CD14-positive monocyte (primary cell): Measurements from ENCODE around the gene SSBP2. TPM values are rescaled to one million over a fixed set of nuclear protein-coding genes. Genes with fewer than 3 reads are reported as not detected.

Source experiments
- DNase-seq, 3 donors: peaks; one replicate each; pipeline ENCODE4 v3.0.0-alpha.2; 2011 to 2022
- H2AFZ ChIP-seq: 2 replicates; pipeline ENCODE4 v1.6.0; 2012; ENCODE audit warnings: mild to moderate bottlenecking, low read depth, low read length, inconsistent platforms; ENCODE audit not compliant: insufficient read depth, poor library complexity, severe bottlenecking
- H3K27ac ChIP-seq, 2 donors: 1 replicate in 1 of 2; 2 replicates in 1 of 2; pipeline ENCODE4 v1.5.1; 2012 to 2013; ENCODE audit warnings: low read length in 2 of 2, control low read depth in 1 of 2, inconsistent platforms in 1 of 2, low read depth in 1 of 2, mild to moderate bottlenecking in 1 of 2
- H3K27me3 ChIP-seq, 2 donors: one replicate each; pipeline versions ENCODE4 v1.6.0 to v1.6.1; 2011 to 2013; ENCODE audit warnings: low read length in 2 of 2; ENCODE audit not compliant: control insufficient read depth in 2 of 2, insufficient read depth in 2 of 2
- H3K36me3 ChIP-seq, 2 donors: replicated peaks in 1 of 2; 1 replicate in 1 of 2; 2 replicates in 1 of 2; pipeline versions ENCODE4 v1.5.1 to v1.6.1; 2012 to 2013; ENCODE audit warnings: low read length in 2 of 2, control low read depth in 1 of 2, inconsistent platforms in 1 of 2, mild to moderate bottlenecking in 1 of 2; ENCODE audit not compliant: insufficient read depth in 2 of 2, control insufficient read depth in 1 of 2
- H3K4me1 ChIP-seq, 2 donors: 1 replicate in 1 of 2; 2 replicates in 1 of 2; pipeline versions ENCODE4 v1.5.1 to v1.6.1; 2012 to 2013; ENCODE audit warnings: low read length in 2 of 2, control low read depth in 1 of 2, inconsistent platforms in 1 of 2, mild to moderate bottlenecking in 1 of 2, moderate library complexity in 1 of 2; ENCODE audit not compliant: insufficient read depth in 2 of 2, control insufficient read depth in 1 of 2
- H3K4me2 ChIP-seq: replicated peaks from 2 replicates; pipeline ENCODE3; 2012; ENCODE audit warnings: low read length, moderate library complexity, mild to moderate bottlenecking; ENCODE audit not compliant: poor library complexity, severe bottlenecking; ENCODE audit errors: extremely low read depth
- H3K4me3 ChIP-seq, 3 experiments: fragments of 200-600 bp in 1 of 3; sonication (generic) in 1 of 3; replicated peaks in 1 of 3; 1 replicate in 2 of 3; 2 replicates in 1 of 3; pipeline ENCODE4 v1.5.1; 2011 to 2013; ENCODE audit warnings: low read length in 3 of 3, mild to moderate bottlenecking in 3 of 3, control low read depth in 2 of 3, low read depth in 2 of 3, inconsistent platforms in 1 of 3, moderate library complexity in 1 of 3
- H3K79me2 ChIP-seq: 2 replicates; pipeline ENCODE4 v1.6.0; 2012; ENCODE audit warnings: mild to moderate bottlenecking, control low read depth, inconsistent platforms, low read length, moderate library complexity; ENCODE audit not compliant: insufficient read depth
- H3K9ac ChIP-seq: 2 replicates; pipeline ENCODE4 v1.6.0; 2017; ENCODE audit warnings: low read length, mild to moderate bottlenecking; ENCODE audit not compliant: insufficient read depth, poor library complexity, severe bottlenecking
- H3K9me3 ChIP-seq, 2 donors: replicated peaks in 1 of 2; 1 replicate in 1 of 2; 2 replicates in 1 of 2; pipeline versions ENCODE4 v1.5.1 to v1.6.1; 2012 to 2013; ENCODE audit warnings: low read length in 2 of 2, control low read depth in 1 of 2; ENCODE audit not compliant: control insufficient read depth in 1 of 2, insufficient read depth in 1 of 2
- H4K20me1 ChIP-seq: 2 replicates; pipeline ENCODE4 v1.6.0; 2012; ENCODE audit warnings: mild to moderate bottlenecking, low read length, control low read depth, moderate library complexity; ENCODE audit not compliant: insufficient read depth
- H3K27ac Mint-ChIP-seq, 7 donors: one replicate each; pipeline ENCODE4 v1.8.0; 2020; ENCODE audit warnings: mild to moderate bottlenecking in 7 of 7, mixed read lengths in 7 of 7, moderate library complexity in 6 of 7, inconsistent platforms in 2 of 7
- H3K27me3 Mint-ChIP-seq, 3 donors: one replicate each; pipeline ENCODE4 v1.8.0; 2021 to 2022; ENCODE audit warnings: low read depth in 3 of 3, mild to moderate bottlenecking in 3 of 3, mixed read lengths in 3 of 3, moderate library complexity in 3 of 3, inconsistent platforms in 1 of 3
- H3K36me3 Mint-ChIP-seq, 2 donors: one replicate each; pipeline ENCODE4 v1.8.0; 2020; ENCODE audit warnings: mixed read lengths in 2 of 2, inconsistent platforms in 1 of 2, mild to moderate bottlenecking in 1 of 2
- H3K4me1 Mint-ChIP-seq: one replicate; pipeline ENCODE4 v1.8.0; 2020; ENCODE audit warnings: mild to moderate bottlenecking, mixed read lengths
- H3K4me3 Mint-ChIP-seq, 2 donors: one replicate each; pipeline ENCODE4 v1.8.0; 2020; ENCODE audit warnings: mild to moderate bottlenecking in 2 of 2, mixed read lengths in 2 of 2, moderate library complexity in 1 of 2
- H3K9me3 Mint-ChIP-seq, 7 donors: one replicate each; pipeline ENCODE4 v1.8.0; 2020 to 2022; ENCODE audit warnings: mixed read lengths in 7 of 7, mild to moderate bottlenecking in 6 of 7, moderate library complexity in 6 of 7, inconsistent platforms in 2 of 7
- WGBS: methylation state at CpG from one replicate; pipeline ENCODE4 v1.1.5; 2013; ENCODE audit warnings: missing lambda C conversion rate; ENCODE audit not compliant: insufficient coverage; 5-methylcytosine and 5-hydroxymethylcytosine counted together
- intact Hi-C, 2 donors: fragments of 100-400 bp; cut with micrococcal nuclease; formaldehyde crosslinking; loops; one replicate each; pipeline versions ENCODE4 v1.15.0 to v1.15.1; 2023
- polyA plus RNA-seq, 3 donors: library from polyadenylated mRNA; depleted of rRNA in 1 of 3; unstranded in 2 of 3; stranded (reverse) in 1 of 3; fragments of 300-500 nt in 2 of 3; fragments of >200 nt in 1 of 3; fragmentation: Illumina TruSeq in 2 of 3; gene quantifications; 1 replicate in 2 of 3; 2 replicates in 1 of 3; pipeline ENCODE4 v1.2.3, GENCODE V29; 2012 to 2021
- TF ChIP-seq, protein P1 (sequence below): fragments of 200-600 bp; IDR thresholded peaks from one replicate; pipeline ENCODE4 v1.8.0; 2022; ENCODE audit warnings: antibody characterized with exemption, mild to moderate bottlenecking

Gene SSBP2
- polyA plus RNA-seq, 3 donors = 29.1 to 55.2 (median 53.4) TPM

DNA sequence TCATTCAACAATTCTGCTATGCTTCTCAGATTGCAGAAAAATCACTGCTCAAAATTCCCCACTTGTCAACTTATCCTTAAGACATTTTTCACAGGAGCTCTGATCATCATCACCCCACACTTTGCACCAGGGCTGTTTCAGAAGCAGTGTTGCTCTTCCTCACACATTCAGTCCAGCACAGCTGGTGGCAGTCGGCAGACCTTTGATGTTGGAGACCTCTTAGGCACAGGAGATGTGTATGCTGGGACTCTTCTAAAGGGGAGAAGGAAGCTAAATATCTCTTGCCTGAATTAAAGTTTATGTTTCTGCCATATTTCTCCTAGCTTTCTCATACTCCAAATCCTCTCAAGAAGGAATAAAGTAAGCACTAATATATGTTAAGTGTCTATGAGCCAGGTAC, 44.8 kb upstream of the SSBP2 start:
- no peak overlapping the region for H3K27ac Mint-ChIP-seq
- TF ChIP-seq, protein P1, sequence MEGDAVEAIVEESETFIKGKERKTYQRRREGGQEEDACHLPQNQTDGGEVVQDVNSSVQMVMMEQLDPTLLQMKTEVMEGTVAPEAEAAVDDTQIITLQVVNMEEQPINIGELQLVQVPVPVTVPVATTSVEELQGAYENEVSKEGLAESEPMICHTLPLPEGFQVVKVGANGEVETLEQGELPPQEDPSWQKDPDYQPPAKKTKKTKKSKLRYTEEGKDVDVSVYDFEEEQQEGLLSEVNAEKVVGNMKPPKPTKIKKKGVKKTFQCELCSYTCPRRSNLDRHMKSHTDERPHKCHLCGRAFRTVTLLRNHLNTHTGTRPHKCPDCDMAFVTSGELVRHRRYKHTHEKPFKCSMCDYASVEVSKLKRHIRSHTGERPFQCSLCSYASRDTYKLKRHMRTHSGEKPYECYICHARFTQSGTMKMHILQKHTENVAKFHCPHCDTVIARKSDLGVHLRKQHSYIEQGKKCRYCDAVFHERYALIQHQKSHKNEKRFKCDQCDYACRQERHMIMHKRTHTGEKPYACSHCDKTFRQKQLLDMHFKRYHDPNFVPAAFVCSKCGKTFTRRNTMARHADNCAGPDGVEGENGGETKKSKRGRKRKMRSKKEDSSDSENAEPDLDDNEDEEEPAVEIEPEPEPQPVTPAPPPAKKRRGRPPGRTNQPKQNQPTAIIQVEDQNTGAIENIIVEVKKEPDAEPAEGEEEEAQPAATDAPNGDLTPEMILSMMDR = no peak
- Histone ChIP-seq H3K4me1 (no peaks in the 10 kb centered on the region), H3K27me3 (no peaks in the 10 kb centered on the region), H3K79me2 (no peaks in the 10 kb centered on the region), H3K4me3 (no peak overlapping the region), H4K20me1 (no peaks in the 10 kb centered on the region), H2AFZ (no peak overlapping the region), H3K4me2 (no peak overlapping the region), H3K36me3 (no peaks in the 10 kb centered on the region), H3K9ac (no peak overlapping the region), H3K9me3 (no peaks in the 10 kb centered on the region), H3K27ac (no peak overlapping the region)
- no CpG with 5 or more reads among the region's 1 CpG for WGBS
- peaks cover 0 to 3% (median 0%) of the 10 kb centered on the region in 7 donors for H3K9me3 Mint-ChIP-seq
- H3K27me3 Mint-ChIP-seq = peaks cover 0 to 2% (median 0%) of the 10 kb centered on the region in 3 donors
- no peak for DNase-seq
- no peaks in the 10 kb centered on the region for H3K36me3 Mint-ChIP-seq
- intact Hi-C loops = no loop called here
- no peak overlapping the region for H3K4me3 Mint-ChIP-seq
- peaks cover 6% of the 10 kb centered on the region for H3K4me1 Mint-ChIP-seq

- no peak overlapping the region for H3K4me2 ChIP-seq
- DNase-seq = no peak
- Mint-ChIP-seq H3K27ac (no peak overlapping the region), H3K9me3 (peaks cover 0 to 3% (median 0%) of the 10 kb centered on the region in 7 donors), H3K36me3 (no peaks in the 10 kb centered on the region), H3K27me3 (peaks cover 0 to 2% (median 0%) of the 10 kb centered on the region in 3 donors), H3K4me3 (no peak overlapping the region), H3K4me1 (peaks cover 5% of the 10 kb centered on the region)
- no peak overlapping the region for H3K27ac ChIP-seq
- H3K79me2 ChIP-seq = no peaks in the 10 kb centered on the region
- H4K20me1 ChIP-seq = no peaks in the 10 kb centered on the region
- no peaks in the 10 kb centered on the region for H3K9me3 ChIP-seq
- no peaks in the 10 kb centered on the region for H3K27me3 ChIP-seq
- no peak overlapping the region for H3K9ac ChIP-seq
- H3K36me3 ChIP-seq = no peaks in the 10 kb centered on the region
- WGBS = no CpG with 5 or more reads among the region's 4 CpGs
- H3K4me3 ChIP-seq = no peak overlapping the region
- H2AFZ ChIP-seq = peak overlapping the region; percentile 30
- H3K4me1 ChIP-seq = no peaks in the 10 kb centered on the region
- intact Hi-C loops = no loop called here
- TF ChIP-seq, protein P1 = no peak
Observed at GRCh38 chr5:81794226-81794625, 43.3 kb upstream of the SSBP2 start.
